Measurements from ENCODE around the gene KRTAP6-1. TPM values are rescaled to one million over a fixed set of nuclear protein-coding genes. Genes with fewer than 3 reads are reported as not detected.

Gene KRTAP6-1
- total and polyA plus RNA-seq, 2 of the 4 experiments (the other 2 are of a cell fraction), result not detected

DNA sequence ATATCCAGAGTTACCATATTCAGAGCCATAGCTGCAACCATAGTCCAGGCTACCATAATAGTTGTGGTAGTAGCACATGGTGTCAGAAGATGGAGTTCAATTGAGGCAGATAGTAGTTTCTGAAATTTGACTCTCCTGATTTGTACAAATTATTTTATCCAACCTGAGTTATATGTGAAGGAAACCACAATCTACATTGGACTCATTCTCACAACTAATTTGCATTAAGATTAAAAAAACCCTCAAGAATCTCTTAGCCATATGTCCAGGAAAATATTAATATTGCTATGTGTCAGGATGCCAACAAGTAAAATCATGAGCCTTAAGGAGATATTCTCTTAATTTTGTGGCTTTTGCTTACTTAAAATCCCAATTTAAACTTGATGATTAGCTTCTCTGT lies 23.4 kb downstream of the KRTAP6-1 start, which contains the start of gene KRTAP22-2:
KRTAP22-2 (minus strand) TSS at position 101 of the 400 bp plus-strand sequence.
- DNase-seq, result no peak
- TF ChIP-seq NFE2L2 (IDR thresholded peaks at IDR 0.05; ENCODE audit: low read depth, low read length) (no peak), CHD1 (IDR thresholded peaks at IDR 0.05; ENCODE audit: low read depth, low read length) (no peak), BHLHE40 (IDR thresholded peaks at IDR 0.05; ENCODE audit: low read depth, low read length) (no peak), SMC3 (IDR thresholded peaks at IDR 0.05; ENCODE audit: low read depth, low read length) (no peak), RCOR1 (IDR thresholded peaks at IDR 0.05; ENCODE audit: insufficient replicate concordance, low read length) (no peak), MAZ (IDR thresholded peaks at IDR 0.05; ENCODE audit: borderline replicate concordance, low read depth, low read length) (no peak), FOS (IDR thresholded peaks at IDR 0.05; ENCODE audit: low read depth, low read length) (no peak)
- TF ChIP-seq, protein P1, sequence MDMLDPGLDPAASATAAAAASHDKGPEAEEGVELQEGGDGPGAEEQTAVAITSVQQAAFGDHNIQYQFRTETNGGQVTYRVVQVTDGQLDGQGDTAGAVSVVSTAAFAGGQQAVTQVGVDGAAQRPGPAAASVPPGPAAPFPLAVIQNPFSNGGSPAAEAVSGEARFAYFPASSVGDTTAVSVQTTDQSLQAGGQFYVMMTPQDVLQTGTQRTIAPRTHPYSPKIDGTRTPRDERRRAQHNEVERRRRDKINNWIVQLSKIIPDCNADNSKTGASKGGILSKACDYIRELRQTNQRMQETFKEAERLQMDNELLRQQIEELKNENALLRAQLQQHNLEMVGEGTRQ (IDR thresholded peaks at IDR 0.05; ENCODE audit: low read depth, low read length), result no peak
- TF ChIP-seq, protein P2, sequence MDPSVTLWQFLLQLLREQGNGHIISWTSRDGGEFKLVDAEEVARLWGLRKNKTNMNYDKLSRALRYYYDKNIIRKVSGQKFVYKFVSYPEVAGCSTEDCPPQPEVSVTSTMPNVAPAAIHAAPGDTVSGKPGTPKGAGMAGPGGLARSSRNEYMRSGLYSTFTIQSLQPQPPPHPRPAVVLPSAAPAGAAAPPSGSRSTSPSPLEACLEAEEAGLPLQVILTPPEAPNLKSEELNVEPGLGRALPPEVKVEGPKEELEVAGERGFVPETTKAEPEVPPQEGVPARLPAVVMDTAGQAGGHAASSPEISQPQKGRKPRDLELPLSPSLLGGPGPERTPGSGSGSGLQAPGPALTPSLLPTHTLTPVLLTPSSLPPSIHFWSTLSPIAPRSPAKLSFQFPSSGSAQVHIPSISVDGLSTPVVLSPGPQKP (IDR thresholded peaks at IDR 0.05; ENCODE audit: borderline replicate concordance, low read depth, low read length), result no peak
- dilution Hi-C loops (cut with HindIII; ENCODE audit: low sequenced_read_pairs, unreplicated experiment) (no loop called here), in situ Hi-C loops (cut with MboI; ENCODE audit: low sequenced_read_pairs) (no loop called here), intact Hi-C loops (cut with micrococcal nuclease) (no loop called here)
- H3K9ac ChIP-seq (ENCODE audit: low read depth, low read length), result no peak within 1 kb of the TSS
- H3K9me1 ChIP-seq (ENCODE audit: insufficient read depth, low read length), result no peaks in the 10 kb centered on the region
- H3K36me3 ChIP-seq (ENCODE audit: control insufficient read depth, insufficient read depth, low read length), result no peaks in the 10 kb centered on the region
- no peak within 1 kb of the TSS for H3K23ac ChIP-seq (ENCODE audit: low read depth, low read length)
- CTCF ChIA-PET, result no interaction called here
- H3K4me3 ChIP-seq (ENCODE audit: insufficient read depth, low read depth, low read length), result no peak within 1 kb of the TSS
- no peaks in the 10 kb centered on the region for H3K27me3 ChIP-seq (ENCODE audit: control insufficient read depth, insufficient read depth, low read length)
- H2AFZ ChIP-seq (replicated peaks; ENCODE audit: low read length, poor library complexity), result no peak within 1 kb of the TSS
- H3K27ac ChIP-seq (ENCODE audit: insufficient read depth, low read length), result no peak within 1 kb of the TSS
- no peak within 1 kb of the TSS for H2AK5ac ChIP-seq (ENCODE audit: low read depth, low read length)
- no peak within 1 kb of the TSS for H2AK9ac ChIP-seq (replicated peaks; ENCODE audit: low read depth, low read length, poor library complexity)
- POLR2A ChIA-PET (ENCODE audit: unreplicated experiment), result no interaction called here
- H3K4me2 ChIP-seq (ENCODE audit: low read depth, low read length), result no peak within 1 kb of the TSS
- no peaks in the 10 kb centered on the region for H3K79me1 ChIP-seq (ENCODE audit: low read depth in 1 of 2, low read length in 2 of 2)
- no peak within 1 kb of the TSS for H4K5ac ChIP-seq (ENCODE audit: low read depth, low read length)
- BruUV-seq (replicated peaks), result no TSS peak
- H3K56ac ChIP-seq (ENCODE audit: extremely low read depth, insufficient read depth, low read length), result no peak within 1 kb of the TSS
- H3K9me3 ChIP-seq (ENCODE audit: control insufficient read depth, insufficient read depth, low read length), result peaks cover 7% of the 10 kb centered on the region
- no peak within 1 kb of the TSS for H3K18ac ChIP-seq (ENCODE audit: low read depth, low read length)
- H4K91ac ChIP-seq (ENCODE audit: insufficient read depth, low read depth, low read length), result no peak within 1 kb of the TSS
- no peak within 1 kb of the TSS for H2BK20ac ChIP-seq (ENCODE audit: low read depth, low read length)
- H4K20me1 ChIP-seq (ENCODE audit: insufficient read depth, low read length), result no peaks in the 10 kb centered on the region
- no peak for ATAC-seq (ENCODE audit: low read depth)
- no peaks in the 10 kb centered on the region for H3K4me1 ChIP-seq (ENCODE audit: control insufficient read depth, insufficient read depth, low read length)
- no peak within 1 kb of the TSS for H2BK15ac ChIP-seq (ENCODE audit: low read depth, low read length)
- H4K8ac ChIP-seq (ENCODE audit: low read depth in 2 of 2, low read length in 2 of 2), result no peak within 1 kb of the TSS
- H3K4ac ChIP-seq (ENCODE audit: low read depth, low read length), result no peak within 1 kb of the TSS
- H3K14ac ChIP-seq (replicated peaks; ENCODE audit: low read depth, low read length), result no peak within 1 kb of the TSS
- H2BK120ac ChIP-seq (ENCODE audit: low read depth, low read length), result no peak within 1 kb of the TSS
- no peak within 1 kb of the TSS for H2BK5ac ChIP-seq (ENCODE audit: low read depth, low read length, poor library complexity, severe bottlenecking)
